Measurements from ENCODE around the gene PPP1CA.

DNA sequence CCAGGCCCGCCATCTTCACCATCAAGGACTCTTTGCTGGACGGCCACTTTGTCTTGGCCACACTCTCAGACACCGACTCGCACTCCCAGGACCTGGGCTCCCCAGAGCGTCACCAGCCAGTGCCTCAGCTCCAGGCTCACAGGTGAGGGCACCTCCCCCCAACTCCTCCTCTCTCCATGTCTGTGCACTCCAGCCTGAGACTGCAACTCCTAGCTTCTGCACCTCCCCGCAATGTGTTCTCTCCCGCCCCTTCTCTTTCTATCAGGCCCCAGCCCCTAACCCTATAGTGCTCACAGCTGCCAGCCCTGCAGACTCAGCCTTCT lies 5.4 kb downstream of the PPP1CA start:
- no peak for TF ChIP-seq POLR2AphosphoS5 (IDR thresholded peaks at IDR 0.05)
- TF ChIP-seq POLR2A (IDR thresholded peaks at IDR 0.05), result no peak
